Activated naive CD4-positive, alpha-beta T cell treated with anti-CD3 and anti-CD28 coated beads, Interleukin-2, amount 10 ng/mL, durations not matched to agents 7 days and 5 days (primary cell): ENCODE results near the gene TBX4.
"Not testable (repeated sequence)": the region's sequence is repeated elsewhere in the genome, so short reads cannot be mapped to it uniquely, and the experiment has no call there.

Experiments
- CTCF ChIA-PET: fragments of 350-600 bp; sonication (Branson Sonifier 250); formaldehyde crosslinking; loops from one replicate; lab custom pipeline; 2021; ENCODE audit warnings: antibody characterized with exemption; lab: Charles Lee
- DNase-seq: peaks from one replicate; pipeline ENCODE4 v3.0.0-alpha.2; 2020
- H3K27ac Mint-ChIP-seq: one replicate; pipeline ENCODE4 v1.8.0; 2021; ENCODE audit warnings: mild to moderate bottlenecking, moderate library complexity, mixed read lengths
- H3K27me3 Mint-ChIP-seq: one replicate; pipeline ENCODE4 v1.8.0; 2021; ENCODE audit warnings: mild to moderate bottlenecking, mixed read lengths
- H3K36me3 Mint-ChIP-seq: one replicate; pipeline ENCODE4 v1.8.0; 2021; ENCODE audit warnings: mixed read lengths
- H3K4me1 Mint-ChIP-seq: one replicate; pipeline ENCODE4 v1.8.0; 2021; ENCODE audit warnings: mixed read lengths
- H3K4me3 Mint-ChIP-seq: one replicate; pipeline ENCODE4 v1.8.0; 2021; ENCODE audit warnings: mild to moderate bottlenecking, moderate library complexity, mixed read lengths
- H3K9me3 Mint-ChIP-seq: one replicate; pipeline ENCODE4 v1.8.0; 2021; ENCODE audit warnings: mixed read lengths

Gene TBX4

GRCh38 chr17:61503961-61504360, 51.7 kb downstream of the TBX4 start:
- no peak for DNase-seq
- no peaks in the 10 kb centered on the region for H3K9me3 Mint-ChIP-seq
- no peak overlapping the region for H3K27ac Mint-ChIP-seq
- no peaks in the 10 kb centered on the region for H3K4me1 Mint-ChIP-seq
- H3K27me3 Mint-ChIP-seq, result peaks cover 13% of the 10 kb centered on the region
- CTCF ChIA-PET, result no interaction called here
- no peaks in the 10 kb centered on the region for H3K36me3 Mint-ChIP-seq
- no peak overlapping the region for H3K4me3 Mint-ChIP-seq

DNA sequence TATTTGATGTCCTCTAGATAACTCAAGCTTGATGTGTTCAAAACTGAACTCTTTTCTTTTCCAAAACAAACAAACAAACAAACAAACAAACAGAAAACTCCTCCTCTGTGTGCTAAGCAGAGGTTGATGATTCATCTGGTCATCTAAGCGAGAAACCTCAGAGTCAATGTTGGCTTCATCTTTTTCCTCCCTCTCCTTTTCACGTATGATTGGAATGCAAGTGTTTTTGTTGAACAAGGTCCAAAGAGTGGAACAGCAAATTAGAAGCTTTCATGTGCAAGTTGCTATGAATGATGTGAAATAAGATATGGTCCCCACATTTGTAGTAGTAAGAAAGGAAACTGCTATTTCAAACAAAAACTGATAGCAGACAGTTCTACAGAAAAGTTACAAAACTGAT, 52.5 kb downstream of the TBX4 start:
- no peaks in the 10 kb centered on the region for H3K9me3 Mint-ChIP-seq
- CTCF ChIA-PET, result no interaction called here
- H3K4me3 Mint-ChIP-seq, result no peak overlapping the region
- no peak overlapping the region for H3K27ac Mint-ChIP-seq
- no peaks in the 10 kb centered on the region for H3K36me3 Mint-ChIP-seq
- no peak for DNase-seq
- H3K27me3 Mint-ChIP-seq, result peaks cover 9% of the 10 kb centered on the region
- no peaks in the 10 kb centered on the region for H3K4me1 Mint-ChIP-seq

DNA sequence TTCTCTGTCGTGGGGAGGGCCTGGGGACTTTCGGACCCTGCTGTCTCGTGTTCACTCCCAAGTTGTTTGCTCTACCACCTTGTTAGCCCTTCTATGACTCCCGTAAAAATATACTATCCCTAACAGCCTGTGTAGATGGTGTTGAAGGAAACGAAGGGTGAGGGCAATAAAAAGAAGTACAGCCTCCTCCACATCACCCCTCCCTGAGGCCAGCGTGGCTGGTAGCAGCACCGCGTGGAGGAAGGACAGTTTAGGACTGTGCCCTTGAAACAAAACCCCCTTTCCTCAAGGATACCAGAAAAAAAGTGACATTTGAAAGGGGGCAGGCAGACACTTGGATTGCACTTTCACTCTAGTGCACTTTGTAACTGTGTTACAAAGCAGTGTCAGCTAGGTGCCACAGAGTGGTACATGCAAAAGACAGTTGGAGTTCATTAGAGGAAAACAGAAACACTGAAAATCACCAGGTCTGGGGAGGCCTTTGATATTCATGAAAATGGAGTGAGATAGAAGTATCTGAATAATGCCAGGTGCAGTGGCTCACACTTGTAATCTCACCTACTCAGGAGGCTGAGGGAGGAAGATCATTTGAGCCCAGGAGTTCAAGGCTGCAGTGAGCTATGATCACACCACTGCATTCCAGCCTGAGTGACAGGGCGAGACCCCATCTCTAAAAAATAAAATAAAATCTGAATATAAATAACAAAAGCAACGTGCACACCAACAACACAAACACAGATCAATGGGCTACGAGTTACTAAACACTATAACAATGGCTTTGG, 53.8 kb downstream of the TBX4 start:
- Mint-ChIP-seq H3K4me3 (no peak overlapping the region), H3K27ac (no peak overlapping the region), H3K36me3 (no peaks in the 10 kb centered on the region), H3K4me1 (no peaks in the 10 kb centered on the region), H3K9me3 (no peaks in the 10 kb centered on the region), H3K27me3 (peaks cover 8% of the 10 kb centered on the region)
- CTCF ChIA-PET, result no interaction called here
- no peak for DNase-seq

DNA sequence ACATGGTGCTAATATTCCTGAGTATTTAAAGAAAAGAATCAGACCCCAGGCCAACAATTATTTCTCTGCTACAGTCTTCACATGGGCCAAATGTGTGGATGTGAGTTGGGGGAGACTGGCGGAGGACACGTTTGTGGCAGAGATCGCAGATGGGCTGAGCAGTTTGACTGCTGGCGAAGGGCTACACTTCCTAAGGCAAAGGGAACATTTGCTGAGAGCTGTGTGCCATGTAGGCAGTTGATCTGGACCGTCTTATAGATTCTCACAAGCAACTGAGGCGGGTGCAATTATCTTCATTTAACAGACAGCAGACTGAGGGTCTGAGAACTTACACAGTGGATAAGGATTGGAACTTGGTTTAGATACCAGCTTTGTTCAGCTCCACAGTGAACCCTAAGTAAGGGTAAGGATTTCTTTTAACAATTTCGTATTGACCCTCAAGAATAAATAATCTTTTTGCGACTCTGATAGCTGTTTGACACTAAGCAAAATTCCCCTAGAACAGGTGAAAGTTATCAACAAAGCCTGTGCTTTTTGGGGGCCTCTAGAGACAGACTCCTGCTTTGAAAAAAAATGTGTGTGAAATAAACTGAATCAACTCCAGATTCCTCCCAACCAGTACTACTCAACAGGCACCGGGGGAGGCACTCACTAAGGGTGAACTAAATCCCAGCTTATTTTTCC, 55.3 kb downstream of the TBX4 start:
- Mint-ChIP-seq H3K4me3 (no peak overlapping the region), H3K27ac (no peak overlapping the region), H3K4me1 (no peaks in the 10 kb centered on the region), H3K9me3 (no peaks in the 10 kb centered on the region), H3K27me3 (peaks cover 8% of the 10 kb centered on the region), H3K36me3 (no peaks in the 10 kb centered on the region)
- CTCF ChIA-PET, result no interaction called here
- no peak for DNase-seq

GRCh38 chr17:61508912-61509311, 56.7 kb downstream of the TBX4 start:
- CTCF ChIA-PET, result no interaction called here
- H3K27ac Mint-ChIP-seq, result no peak overlapping the region

GRCh38 chr17:61509454-61509853, 57.2 kb downstream of the TBX4 start:
- CTCF ChIA-PET, H3K27me3 Mint-ChIP-seq, H3K4me1 Mint-ChIP-seq: not testable (repeated sequence)

More at GRCh38 chr17:61508912-61509311, 56.7 kb downstream of the TBX4 start:
- no peak overlapping the region for H3K4me3 Mint-ChIP-seq
- H3K9me3 Mint-ChIP-seq, result no peaks in the 10 kb centered on the region
- H3K36me3 Mint-ChIP-seq, result no peaks in the 10 kb centered on the region
- no peaks in the 10 kb centered on the region for H3K4me1 Mint-ChIP-seq
- no peak for DNase-seq
- peaks cover 8% of the 10 kb centered on the region for H3K27me3 Mint-ChIP-seq

DNA sequence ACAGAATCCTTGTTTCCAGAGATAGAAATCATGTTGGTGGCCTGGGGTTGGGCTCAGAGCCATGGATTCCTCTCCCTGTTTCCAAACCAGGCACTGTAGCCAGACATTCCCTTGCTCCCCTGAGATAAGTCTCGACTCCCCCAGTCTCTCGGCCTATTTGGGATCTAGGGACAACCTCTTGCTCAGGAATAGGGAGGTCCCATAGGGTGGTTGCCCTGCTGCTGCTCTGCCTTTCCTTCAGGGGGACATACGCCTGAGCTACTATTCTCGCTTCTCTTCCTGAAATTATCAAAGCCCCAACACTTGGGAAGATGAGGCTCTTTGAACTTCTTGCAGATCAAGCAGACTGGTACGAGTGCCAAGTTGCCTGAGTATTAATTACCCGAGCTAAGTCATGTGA, 58.0 kb downstream of the TBX4 start:
- Mint-ChIP-seq H3K27ac (no peak overlapping the region), H3K4me1 (no peaks in the 10 kb centered on the region), H3K36me3 (no peaks in the 10 kb centered on the region), H3K27me3 (no peaks in the 10 kb centered on the region), H3K9me3 (no peaks in the 10 kb centered on the region), H3K4me3 (no peak overlapping the region)
- CTCF ChIA-PET, result no interaction called here
- no peak for DNase-seq

More at GRCh38 chr17:61509454-61509853, 57.2 kb downstream of the TBX4 start:
- not testable (repeated sequence) for DNase-seq, H3K36me3 Mint-ChIP-seq, H3K4me3 Mint-ChIP-seq, H3K9me3 Mint-ChIP-seq, H3K27ac Mint-ChIP-seq

DNA sequence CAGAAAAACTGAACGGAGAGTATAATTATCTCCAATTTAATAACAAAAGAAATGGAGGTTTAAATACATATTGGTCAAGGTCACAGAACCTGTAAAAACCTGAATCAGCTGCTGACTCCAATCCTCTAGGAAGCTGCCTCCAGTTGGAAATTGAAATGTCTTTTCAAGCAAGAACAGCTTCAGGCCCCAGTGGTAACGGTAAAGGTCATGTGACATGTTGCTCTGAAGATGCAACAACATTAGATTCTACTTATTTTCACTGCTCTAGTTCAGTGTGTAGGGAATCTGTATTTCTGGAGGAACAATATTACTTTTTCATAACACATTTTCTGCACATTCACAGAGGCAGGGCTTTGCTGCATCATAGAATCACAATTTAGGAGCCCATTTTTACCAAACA, 58.8 kb downstream of the TBX4 start:
- Mint-ChIP-seq H3K36me3 (no peaks in the 10 kb centered on the region), H3K4me1 (no peaks in the 10 kb centered on the region), H3K27me3 (no peaks in the 10 kb centered on the region), H3K4me3 (no peak overlapping the region), H3K27ac (no peak overlapping the region), H3K9me3 (no peaks in the 10 kb centered on the region)
- CTCF ChIA-PET, result no interaction called here
- no peak for DNase-seq

DNA sequence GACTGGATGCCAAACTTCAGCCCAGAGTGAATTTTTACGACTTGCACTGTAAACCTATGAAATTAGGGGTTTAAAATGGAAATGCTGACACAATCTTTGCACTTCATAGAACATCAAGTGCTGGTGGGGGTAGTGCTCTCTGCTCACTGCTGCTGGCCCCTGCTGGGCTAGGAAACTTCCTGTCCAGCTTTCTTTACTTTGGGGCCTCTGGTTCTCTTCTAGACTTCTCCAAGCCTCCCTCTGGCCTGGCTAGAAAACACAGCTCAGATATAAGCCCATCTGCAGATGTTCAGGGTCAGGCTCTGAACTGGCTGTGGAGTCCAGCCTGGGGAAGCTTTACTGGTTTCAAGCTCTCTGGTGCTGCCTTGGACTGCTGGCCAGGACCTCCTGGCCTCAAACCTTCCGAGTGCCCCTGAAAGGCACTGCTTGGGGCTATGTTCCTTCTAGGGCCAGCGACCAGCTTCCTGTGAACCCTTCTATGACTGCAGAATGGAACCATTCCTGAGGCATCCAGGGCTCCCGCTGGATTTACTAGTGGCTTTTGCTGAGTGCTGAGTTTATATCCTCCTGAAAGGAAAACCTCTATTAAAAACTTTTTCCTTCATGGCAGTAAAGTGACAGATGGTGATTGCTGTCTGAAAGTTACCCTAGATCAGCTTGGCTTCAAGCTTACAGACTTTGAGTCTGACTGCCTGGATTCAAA, 59.4 kb downstream of the TBX4 start:
- H3K9me3 Mint-ChIP-seq, result no peaks in the 10 kb centered on the region
- DNase-seq, result no peak
- no peak overlapping the region for H3K4me3 Mint-ChIP-seq
- no peaks in the 10 kb centered on the region for H3K27me3 Mint-ChIP-seq
- no peaks in the 10 kb centered on the region for H3K36me3 Mint-ChIP-seq
- H3K27ac Mint-ChIP-seq, result no peak overlapping the region
- CTCF ChIA-PET, result no interaction called here
- H3K4me1 Mint-ChIP-seq, result no peaks in the 10 kb centered on the region

- CTCF ChIA-PET, result no interaction called here
- H3K4me1 Mint-ChIP-seq, result no peaks in the 10 kb centered on the region
- H3K27me3 Mint-ChIP-seq, result peaks cover 4% of the 10 kb centered on the region
- H3K9me3 Mint-ChIP-seq, result no peaks in the 10 kb centered on the region
- no peak overlapping the region for H3K27ac Mint-ChIP-seq
- no peaks in the 10 kb centered on the region for H3K36me3 Mint-ChIP-seq
- no peak overlapping the region for H3K4me3 Mint-ChIP-seq
- DNase-seq, result no peak
Observed at GRCh38 chr17:61514491-61514890, 62.3 kb downstream of the TBX4 start.

- DNase-seq, result no peak
- H3K36me3 Mint-ChIP-seq, result no peaks in the 10 kb centered on the region
- H3K4me3 Mint-ChIP-seq, result no peak overlapping the region
- no peaks in the 10 kb centered on the region for H3K4me1 Mint-ChIP-seq
- H3K27ac Mint-ChIP-seq, result no peak overlapping the region
- H3K9me3 Mint-ChIP-seq, result no peaks in the 10 kb centered on the region
- CTCF ChIA-PET, result no interaction called here
- H3K27me3 Mint-ChIP-seq, result peaks cover 11% of the 10 kb centered on the region
Observed at GRCh38 chr17:61517265-61517664, 65.0 kb downstream of the TBX4 start.

DNA sequence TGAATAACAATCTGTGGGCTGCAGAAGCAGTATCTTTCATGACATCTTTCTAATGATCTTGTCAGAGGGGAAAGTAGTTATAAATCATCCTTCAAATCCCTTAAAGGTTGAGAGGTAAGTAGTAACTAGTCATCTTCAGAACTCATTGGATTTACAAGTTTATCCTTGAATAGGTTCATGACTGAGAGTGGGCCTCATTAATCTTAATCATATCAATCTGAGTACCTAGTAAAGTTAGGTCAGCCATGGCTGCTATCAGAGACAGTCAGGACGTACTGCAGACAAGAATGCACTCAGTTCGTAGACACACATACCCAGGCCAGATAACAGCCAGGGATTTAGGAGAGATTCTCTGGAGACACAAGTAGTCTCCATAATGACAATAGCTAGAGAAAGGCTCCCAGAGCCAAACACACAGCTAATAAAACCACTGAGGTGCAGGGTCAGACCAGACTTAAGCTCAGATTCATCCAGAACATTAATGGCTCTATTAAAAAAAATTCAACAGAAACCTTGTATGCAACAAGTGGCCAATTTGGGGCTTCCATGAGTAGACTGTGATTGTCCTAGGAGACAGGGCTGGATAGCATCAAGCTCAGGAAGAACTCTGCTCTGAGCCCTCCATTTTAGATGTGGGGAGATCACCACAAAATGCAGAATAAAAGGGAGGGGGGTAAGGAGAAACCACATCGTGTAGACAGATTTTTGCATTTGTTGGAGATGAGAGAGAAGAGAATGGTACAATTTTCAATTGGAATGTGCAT, 65.8 kb downstream of the TBX4 start:
- H3K9me3 Mint-ChIP-seq, result no peaks in the 10 kb centered on the region
- DNase-seq, result no peak
- no peaks in the 10 kb centered on the region for H3K4me1 Mint-ChIP-seq
- CTCF ChIA-PET, result no interaction called here
- H3K36me3 Mint-ChIP-seq, result no peaks in the 10 kb centered on the region
- H3K27ac Mint-ChIP-seq, result no peak overlapping the region
- peaks cover 14% of the 10 kb centered on the region for H3K27me3 Mint-ChIP-seq
- no peak overlapping the region for H3K4me3 Mint-ChIP-seq

DNA sequence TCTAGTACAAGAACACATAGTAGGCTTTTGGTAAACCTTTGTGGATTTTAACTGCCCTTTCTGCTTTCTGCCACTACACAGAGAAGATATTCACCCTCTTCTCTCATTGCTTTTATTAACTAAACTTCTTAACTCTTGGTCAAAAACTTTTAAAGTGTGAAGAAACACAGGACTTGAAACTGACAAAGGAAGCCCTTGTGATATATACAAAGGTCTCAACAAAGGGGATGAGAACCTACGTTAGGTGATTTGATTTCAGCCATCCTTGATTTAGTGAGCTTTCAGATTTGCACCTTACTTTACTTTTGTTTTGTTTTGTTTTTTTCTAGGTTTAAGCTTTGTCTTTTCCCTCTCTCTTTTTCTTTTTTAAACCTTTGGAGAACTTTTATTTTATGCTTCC, 66.9 kb downstream of the TBX4 start:
- H3K4me3 Mint-ChIP-seq, result no peak overlapping the region
- H3K27ac Mint-ChIP-seq, result no peak overlapping the region
- CTCF ChIA-PET, result no interaction called here
- H3K9me3 Mint-ChIP-seq, result no peaks in the 10 kb centered on the region
- H3K36me3 Mint-ChIP-seq, result no peaks in the 10 kb centered on the region
- peaks cover 14% of the 10 kb centered on the region for H3K27me3 Mint-ChIP-seq
- no peaks in the 10 kb centered on the region for H3K4me1 Mint-ChIP-seq
- DNase-seq, result no peak

GRCh38 chr17:61519754-61520440, 67.7 kb downstream of the TBX4 start:
- no peak for DNase-seq
- Mint-ChIP-seq H3K4me1 (no peaks in the 10 kb centered on the region), H3K27ac (no peak overlapping the region), H3K9me3 (no peaks in the 10 kb centered on the region), H3K4me3 (no peak overlapping the region), H3K36me3 (no peaks in the 10 kb centered on the region), H3K27me3 (peaks cover 18% of the 10 kb centered on the region)
- CTCF ChIA-PET, result no interaction called here
